ENCODE measurements around the gene SMG7. TPM values are rescaled to one million over a fixed set of nuclear protein-coding genes. Genes with fewer than 3 reads are reported as not detected.

SMG7 gene
- total RNA-seq, 2 donors from 2014 or later = 60.9 to 92.8 TPM

- Histone ChIP-seq H3K4me1 (replicated peaks) (no peaks in the 10 kb centered on the region), H3K4me3 (no peak overlapping the region), H3K27ac (no peak overlapping the region), H3K36me3 (no peaks in the 10 kb centered on the region), H3K9me3 (no peaks in the 10 kb centered on the region), H3K27me3 (replicated peaks; ENCODE audit: insufficient read depth) (no peaks in the 10 kb centered on the region)
- intact Hi-C loops (cut with DNase I) = no loop called here
- DNase-seq (ENCODE audit: low spot score) = no peak
- no peak for TF ChIP-seq POLR2A (IDR thresholded peaks at IDR 0.05)
- no peak for TF ChIP-seq POLR2AphosphoS5 (IDR thresholded peaks at IDR 0.05)
- TF ChIP-seq CTCF (IDR thresholded peaks at IDR 0.05) = no peak
- 58% methylated on average over 2 of the region's 2 CpGs for WGBS
Observed at GRCh38 chr1:183466781-183467180, 5.5 kb upstream of the SMG7 start.

- intact Hi-C loops (cut with DNase I) = no loop called here
- Histone ChIP-seq H3K4me1 (replicated peaks) (no peaks in the 10 kb centered on the region), H3K27me3 (replicated peaks; ENCODE audit: insufficient read depth) (no peaks in the 10 kb centered on the region), H3K4me3 (no peak overlapping the region), H3K27ac (no peak overlapping the region), H3K36me3 (no peaks in the 10 kb centered on the region), H3K9me3 (no peaks in the 10 kb centered on the region)
- 82% methylated on average over 1 of the region's 1 CpG for WGBS
- TF ChIP-seq POLR2AphosphoS5 (IDR thresholded peaks at IDR 0.05) = no peak
- TF ChIP-seq POLR2A (IDR thresholded peaks at IDR 0.05) = no peak
- no peak for TF ChIP-seq CTCF (IDR thresholded peaks at IDR 0.05)
- DNase-seq (ENCODE audit: low spot score) = no peak
Observed at GRCh38 chr1:183467687-183468086, 4.6 kb upstream of the SMG7 start.

GRCh38 chr1:183470147-183470960 is 1.9 kb upstream of the SMG7 start:
- Histone ChIP-seq H3K4me3 (peak overlapping the region; percentile 94 to 96), H3K9me3 (no peaks in the 10 kb centered on the region), H3K4me1 (replicated peaks) (peaks cover 10% of the 10 kb centered on the region), H3K27ac (peak overlapping the region; percentile 95 to 96), H3K27me3 (replicated peaks; ENCODE audit: insufficient read depth) (no peaks in the 10 kb centered on the region), H3K36me3 (no peaks in the 10 kb centered on the region)
- DNase-seq (ENCODE audit: low spot score) = peak; percentile 75
- intact Hi-C loops (cut with DNase I) = loop anchor here (5.0 to 10.0 kb wide), 4 partner anchors 77 to 444 kb away; partner anchors contain the start of gene ARPC5
- TF ChIP-seq POLR2A (IDR thresholded peaks at IDR 0.05) (peak; percentile 36), CTCF (IDR thresholded peaks at IDR 0.05) (peak; percentile 32 to 63 (median 55)), POLR2AphosphoS5 (IDR thresholded peaks at IDR 0.05) (peak; percentile 63)
- 0% methylated on average over 26 of the region's 26 CpGs for WGBS

DNA sequence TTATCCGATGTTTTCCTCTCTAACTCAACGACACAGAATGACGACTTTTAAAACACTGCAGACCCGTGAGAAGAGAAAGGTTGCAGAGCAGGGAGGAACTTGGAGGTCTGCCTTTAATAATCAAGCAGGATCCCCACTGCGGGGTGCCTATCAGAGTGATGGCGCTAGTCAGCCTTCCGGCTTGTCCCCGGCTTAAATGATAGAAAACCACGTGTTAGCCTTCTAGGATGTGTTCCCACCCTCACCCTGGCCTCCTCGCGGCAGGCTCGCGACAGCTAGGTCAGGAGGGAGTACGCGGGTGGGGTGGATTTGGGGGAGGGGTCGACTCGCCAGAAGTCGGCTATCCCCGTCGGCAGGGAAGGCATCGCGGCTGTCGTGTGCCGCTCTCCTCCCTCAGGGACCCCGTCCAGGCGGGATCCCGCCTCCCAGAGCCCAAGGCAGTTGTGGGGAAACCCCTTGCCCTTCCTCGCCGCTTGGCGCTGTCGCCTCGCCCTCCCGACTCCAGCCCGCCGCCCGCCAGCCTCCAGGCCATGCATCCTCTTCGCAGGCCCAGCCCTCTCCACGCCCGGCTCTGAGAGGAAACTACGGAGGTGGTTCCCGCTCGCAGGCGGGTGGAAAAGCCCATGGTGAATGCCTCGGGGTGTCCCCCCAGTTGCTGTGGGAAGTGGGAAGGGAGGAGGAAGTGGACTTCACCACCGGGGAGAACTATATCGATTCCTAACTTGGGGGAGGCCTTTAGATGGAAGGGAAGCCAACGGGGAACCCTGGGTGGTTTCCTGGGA is 1.1 kb upstream of the SMG7 start:
- H3K4me3 ChIP-seq = peak overlapping the region; percentile 94 to 96
- TF ChIP-seq POLR2A (IDR thresholded peaks at IDR 0.05) (no peak), POLR2AphosphoS5 (IDR thresholded peaks at IDR 0.05) (peak; percentile 3), CTCF (IDR thresholded peaks at IDR 0.05) (peak in 3 of 4 experiments; percentile 2 to 31 (median 5))
- peak overlapping the region; percentile 95 to 96 for H3K27ac ChIP-seq
- H3K36me3 ChIP-seq = no peaks in the 10 kb centered on the region
- H3K27me3 ChIP-seq (replicated peaks; ENCODE audit: insufficient read depth) = no peaks in the 10 kb centered on the region
- under 1% methylated on average over 38 of the region's 47 CpGs for WGBS
- no peaks in the 10 kb centered on the region for H3K9me3 ChIP-seq
- intact Hi-C loops (cut with DNase I) = loop anchor here (5.0 to 10.0 kb wide), 4 partner anchors 76 to 444 kb away; partner anchors contain the start of gene ARPC5
- DNase-seq (ENCODE audit: low spot score) = peak; percentile 52
- H3K4me1 ChIP-seq (replicated peaks) = peaks cover 10% of the 10 kb centered on the region

Data from prostate gland (tissue), 2 donors.